Uterus (tissue), 2 donors: ENCODE measurements around the gene NUP210.

Experiments used
- POLR2A ChIP-seq, 2 donors: fragments of 450-650 bp; IDR thresholded peaks; one replicate each; pipeline ENCODE4 v1.6.1; 2016; ENCODE audit warnings: antibody characterized with exemption in 2 of 2, mild to moderate bottlenecking in 1 of 2, moderate library complexity in 1 of 2
- TF ChIP-seq, protein P1 (sequence below), 4 experiments: fragments of 200-600 bp in 2 of 4; fragments of 450-650 bp in 2 of 4; sonication (generic) in 2 of 4; IDR thresholded peaks; one replicate each; pipeline ENCODE4 v1.5.1; 2016 to 2019; ENCODE audit warnings: antibody characterized with exemption in 4 of 4, mild to moderate bottlenecking in 2 of 4, moderate library complexity in 1 of 4

DNA sequence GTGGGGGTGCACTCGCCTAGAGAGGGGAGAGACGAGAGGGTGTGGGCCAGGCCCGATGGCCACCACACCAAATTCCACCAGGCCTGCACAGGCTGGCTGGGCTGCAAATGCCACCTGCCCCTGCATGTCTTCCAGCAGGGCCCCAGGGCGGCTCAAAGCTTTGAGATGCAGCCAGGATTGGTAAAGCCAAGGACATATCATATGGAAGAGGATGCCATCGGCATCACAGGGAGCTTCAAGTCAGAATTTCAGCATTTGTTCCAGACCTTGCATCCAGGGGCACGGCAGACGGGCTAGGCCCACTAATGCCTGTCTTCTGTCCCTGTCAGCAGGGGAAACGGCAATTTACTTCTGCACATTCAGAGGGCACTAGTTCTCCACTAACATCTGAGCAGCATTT, 97.8 kb downstream of the NUP210 start:
- TF ChIP-seq POLR2A (IDR thresholded peaks at IDR 0.05) = no peak
- TF ChIP-seq, protein P1, sequence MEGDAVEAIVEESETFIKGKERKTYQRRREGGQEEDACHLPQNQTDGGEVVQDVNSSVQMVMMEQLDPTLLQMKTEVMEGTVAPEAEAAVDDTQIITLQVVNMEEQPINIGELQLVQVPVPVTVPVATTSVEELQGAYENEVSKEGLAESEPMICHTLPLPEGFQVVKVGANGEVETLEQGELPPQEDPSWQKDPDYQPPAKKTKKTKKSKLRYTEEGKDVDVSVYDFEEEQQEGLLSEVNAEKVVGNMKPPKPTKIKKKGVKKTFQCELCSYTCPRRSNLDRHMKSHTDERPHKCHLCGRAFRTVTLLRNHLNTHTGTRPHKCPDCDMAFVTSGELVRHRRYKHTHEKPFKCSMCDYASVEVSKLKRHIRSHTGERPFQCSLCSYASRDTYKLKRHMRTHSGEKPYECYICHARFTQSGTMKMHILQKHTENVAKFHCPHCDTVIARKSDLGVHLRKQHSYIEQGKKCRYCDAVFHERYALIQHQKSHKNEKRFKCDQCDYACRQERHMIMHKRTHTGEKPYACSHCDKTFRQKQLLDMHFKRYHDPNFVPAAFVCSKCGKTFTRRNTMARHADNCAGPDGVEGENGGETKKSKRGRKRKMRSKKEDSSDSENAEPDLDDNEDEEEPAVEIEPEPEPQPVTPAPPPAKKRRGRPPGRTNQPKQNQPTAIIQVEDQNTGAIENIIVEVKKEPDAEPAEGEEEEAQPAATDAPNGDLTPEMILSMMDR (IDR thresholded peaks at IDR 0.05) = no peak
